ENCODE results near the gene SPOCK1.

The SPOCK1 gene

DNA sequence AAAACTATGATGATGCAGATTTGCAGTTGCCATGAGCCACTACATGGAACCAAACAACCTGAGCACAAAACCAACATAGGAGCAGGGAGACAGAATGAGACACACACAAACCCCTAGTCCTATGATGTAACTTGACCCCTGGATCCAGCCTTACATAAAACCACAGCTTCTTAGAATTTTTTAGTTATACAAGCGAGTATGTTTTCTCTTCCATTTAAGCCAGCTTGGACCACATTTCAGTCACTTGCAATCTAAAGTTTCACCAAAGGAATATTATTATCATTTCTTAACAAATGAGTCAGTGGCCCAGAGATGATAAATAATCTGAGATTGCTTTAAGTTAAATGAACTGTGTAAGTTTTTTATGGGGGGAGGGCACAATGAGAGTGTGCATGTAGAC is 6.8 kb downstream of the SPOCK1 start:
- DNase-seq (ENCODE audit: low read depth in 2 of 2), result no peak

DNA sequence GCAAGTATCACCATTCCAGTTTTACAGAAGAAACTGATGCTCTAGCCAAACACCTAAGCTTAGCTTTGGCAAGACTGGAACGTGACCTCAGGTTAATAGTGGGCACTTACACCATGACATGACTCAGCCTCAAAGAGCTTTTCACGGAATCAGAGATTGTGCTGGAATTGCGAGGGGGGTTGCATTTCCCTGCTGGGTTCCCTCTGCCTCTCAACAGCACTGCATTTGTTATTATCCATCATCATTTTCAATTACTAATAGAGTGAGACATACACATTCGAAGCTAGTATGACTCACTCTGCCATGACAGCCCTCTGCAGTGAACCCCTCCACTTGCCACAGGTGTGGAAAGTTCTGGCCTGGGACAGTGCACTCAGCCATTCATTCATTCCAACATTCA is 8.0 kb downstream of the SPOCK1 start:
- DNase-seq (ENCODE audit: low read depth in 2 of 2), result no peak

DNA sequence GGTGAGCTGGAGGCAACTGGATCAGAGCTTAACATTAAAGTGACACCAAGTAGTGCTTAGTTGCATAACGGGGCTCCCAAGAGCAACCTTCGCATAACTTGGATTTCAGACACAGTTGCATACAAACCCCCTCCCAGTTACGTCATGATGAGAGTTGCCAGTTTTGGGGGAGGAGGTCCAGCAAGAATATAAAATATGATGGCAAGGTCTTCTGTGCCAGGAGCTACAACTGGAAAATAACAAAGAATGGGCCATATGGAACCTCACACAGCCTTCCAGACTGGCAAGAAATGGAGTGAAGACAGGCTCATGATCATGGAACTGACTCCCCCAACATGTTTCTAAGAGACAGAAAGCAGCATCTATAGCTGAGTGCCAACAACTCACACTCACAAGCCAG is 8.5 kb downstream of the SPOCK1 start:
- DNase-seq (ENCODE audit: low read depth in 2 of 2), result no peak

DNA sequence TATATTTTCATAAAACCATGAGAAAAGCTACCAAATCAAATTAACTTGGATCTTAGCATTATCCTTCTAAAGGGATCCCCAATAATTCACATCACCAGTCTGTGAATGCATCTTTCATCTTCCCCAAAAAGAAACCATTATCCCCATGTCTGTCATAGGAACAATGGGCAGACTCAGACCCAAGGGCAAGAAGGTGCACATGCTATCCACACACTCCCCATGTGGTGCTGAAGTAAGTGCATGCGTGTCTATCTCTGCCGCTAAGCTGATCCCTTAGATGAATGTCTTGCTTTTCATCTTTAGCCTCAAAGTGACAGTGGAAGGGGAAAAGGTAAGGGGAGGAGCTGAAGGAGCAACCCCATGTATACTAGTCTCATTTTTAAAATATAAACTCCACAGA is 10.2 kb downstream of the SPOCK1 start:
- DNase-seq (ENCODE audit: low read depth in 2 of 2), result no peak

DNA sequence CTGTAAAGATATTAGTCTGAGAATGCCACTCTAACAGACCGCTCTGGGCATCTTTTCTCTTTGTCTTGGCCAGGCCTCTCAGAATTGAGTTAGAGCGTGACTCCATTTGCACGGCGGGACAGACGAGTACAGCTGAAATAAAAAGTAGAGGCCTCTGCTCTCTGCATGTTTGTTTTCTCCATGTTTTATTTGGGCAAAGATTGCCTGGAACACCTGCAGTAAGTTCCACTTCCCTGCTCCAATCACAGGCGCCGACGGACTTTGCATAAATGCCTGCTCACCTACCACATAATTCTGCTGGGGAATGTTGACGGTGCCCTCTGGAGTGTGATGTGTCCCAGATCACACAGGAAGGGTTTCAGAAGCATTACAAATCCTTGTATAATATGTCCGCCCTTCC is 10.6 kb downstream of the SPOCK1 start:
- DNase-seq (ENCODE audit: low read depth in 2 of 2), result no peak

DNA sequence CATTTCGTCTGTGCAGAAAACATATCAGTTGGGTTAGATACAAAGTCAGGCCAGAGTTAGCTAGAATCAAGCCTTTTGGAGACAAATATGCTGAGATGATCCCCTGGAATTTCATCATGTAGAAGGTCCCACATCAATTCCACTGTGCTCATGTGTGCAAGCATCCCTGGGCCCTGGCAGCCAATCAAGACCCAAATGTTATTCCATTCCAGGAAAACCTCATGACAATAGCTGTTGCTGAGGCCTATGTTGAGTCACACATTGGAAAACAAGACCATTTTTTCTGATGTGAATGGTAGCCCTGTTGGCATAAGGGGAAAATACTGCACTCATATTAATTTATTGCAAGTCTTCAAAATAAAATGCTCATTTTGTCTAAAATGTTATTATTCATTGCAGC is 11.5 kb downstream of the SPOCK1 start:
- no peak for DNase-seq (ENCODE audit: low read depth in 2 of 2)

DNA sequence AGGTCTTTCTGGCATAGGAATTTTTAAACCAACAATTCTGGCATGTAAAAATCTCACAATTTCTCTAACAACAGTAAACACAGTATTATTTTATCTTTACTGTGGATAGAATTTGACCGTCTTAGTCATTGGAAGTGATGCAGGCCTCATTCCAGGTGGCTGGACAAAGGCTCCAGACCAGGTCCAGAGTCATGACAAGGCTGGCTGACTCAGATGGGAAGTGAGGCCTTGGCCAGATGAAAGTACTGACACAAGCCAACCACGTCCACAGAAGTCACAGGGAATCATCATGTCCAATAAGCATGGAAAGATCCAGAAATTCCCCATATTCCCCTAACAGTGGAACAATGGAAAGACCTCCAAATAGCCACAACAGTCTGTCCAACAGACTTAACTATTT is 12.4 kb downstream of the SPOCK1 start:
- no peak for DNase-seq (ENCODE audit: low read depth in 2 of 2)

DNA sequence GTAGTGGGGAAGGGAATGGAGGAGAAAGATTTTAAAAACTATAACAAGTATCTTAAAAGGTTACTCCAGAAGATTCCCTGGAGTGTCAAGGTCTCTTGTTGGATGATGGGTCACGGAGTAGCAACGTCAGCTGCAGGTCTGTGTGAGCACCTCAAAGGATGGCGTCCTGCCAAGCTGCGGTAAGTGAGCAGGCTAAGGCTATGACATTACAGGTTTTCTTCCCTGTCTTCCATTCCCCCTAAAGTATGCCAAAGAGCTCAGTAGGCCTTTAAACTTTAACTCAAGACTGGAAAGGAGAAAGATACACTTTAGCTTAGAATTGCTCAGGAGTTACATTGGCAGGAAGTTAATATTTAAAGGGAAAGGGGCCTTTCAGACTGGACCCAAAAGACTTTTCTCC is 17.5 kb downstream of the SPOCK1 start:
- no peak for DNase-seq (ENCODE audit: low read depth in 2 of 2)

DNA sequence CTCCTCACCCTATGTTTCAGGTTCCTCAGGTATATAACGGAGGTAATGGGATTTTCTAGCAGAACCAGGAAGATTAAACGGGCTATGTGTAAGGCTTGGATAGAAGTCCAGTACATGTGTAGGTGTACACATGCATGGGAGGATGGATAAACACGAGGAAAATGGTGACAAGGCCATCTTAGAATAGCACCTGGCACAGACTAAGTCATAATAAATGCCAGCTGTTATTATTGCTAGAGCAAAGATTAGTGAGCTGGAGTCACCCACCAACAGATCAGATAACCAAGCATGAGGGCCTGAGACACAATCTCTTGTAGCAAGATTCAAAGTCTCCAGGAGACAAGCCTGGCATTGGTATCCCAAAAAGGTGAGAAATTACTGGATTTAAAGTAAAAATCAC is 21.1 kb downstream of the SPOCK1 start:
- no peak for DNase-seq (ENCODE audit: low read depth in 2 of 2)

DNA sequence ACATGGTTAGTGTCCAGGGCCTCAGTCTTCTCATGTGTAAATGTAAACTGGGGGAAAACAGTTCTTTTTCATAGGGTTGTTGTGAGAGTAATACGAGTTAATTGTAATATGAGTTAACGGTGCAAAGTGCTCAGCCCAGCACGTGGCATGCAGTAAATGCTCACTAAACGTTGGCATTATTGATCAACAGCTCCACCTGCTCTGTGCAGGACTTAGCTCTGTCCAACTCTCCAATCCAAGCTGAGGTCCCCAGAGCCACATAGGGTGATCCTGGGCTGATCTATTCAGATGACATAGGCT is 28.3 kb downstream of the SPOCK1 start:
- DNase-seq (ENCODE audit: low read depth in 2 of 2), result no peak

DNA sequence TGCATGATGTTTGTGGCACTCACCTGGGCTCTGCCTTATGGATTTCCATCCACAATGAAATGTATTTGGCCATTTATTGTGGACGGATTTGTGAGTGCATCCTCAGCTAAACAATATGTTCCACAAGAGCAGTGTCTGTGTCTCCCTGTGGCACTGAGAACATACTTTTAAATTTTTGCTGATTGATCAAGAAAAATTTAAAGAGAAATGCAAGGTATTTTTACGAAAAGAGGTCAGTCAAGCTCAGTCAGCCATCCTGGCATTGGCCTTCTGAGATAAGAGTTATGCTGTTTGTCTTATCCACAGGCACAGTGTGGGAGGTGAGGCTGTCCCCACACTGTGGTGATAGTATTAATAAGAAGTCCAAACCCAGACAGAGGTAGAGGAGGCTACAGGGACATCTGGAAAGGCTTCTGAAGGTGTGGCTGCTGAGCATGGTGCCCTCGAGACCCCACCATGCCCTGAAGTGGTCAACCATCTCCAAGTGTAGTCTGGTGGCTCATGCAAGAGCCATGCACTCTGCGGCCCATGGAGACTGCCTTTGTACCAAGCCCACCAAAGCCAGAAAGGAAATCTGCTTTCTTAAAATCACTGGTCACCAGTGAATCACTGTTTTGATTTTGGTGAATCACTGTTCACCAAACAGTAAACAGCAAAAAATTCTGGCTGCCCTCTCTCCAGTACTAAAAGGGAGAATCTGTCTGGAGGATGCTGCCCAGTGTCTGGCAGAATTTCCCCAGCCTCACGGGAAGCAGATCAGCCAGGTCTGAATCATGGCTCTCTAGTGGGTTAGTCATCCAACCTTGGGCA is 28.8 kb downstream of the SPOCK1 start:
- DNase-seq (ENCODE audit: low read depth in 2 of 2), result no peak

DNA sequence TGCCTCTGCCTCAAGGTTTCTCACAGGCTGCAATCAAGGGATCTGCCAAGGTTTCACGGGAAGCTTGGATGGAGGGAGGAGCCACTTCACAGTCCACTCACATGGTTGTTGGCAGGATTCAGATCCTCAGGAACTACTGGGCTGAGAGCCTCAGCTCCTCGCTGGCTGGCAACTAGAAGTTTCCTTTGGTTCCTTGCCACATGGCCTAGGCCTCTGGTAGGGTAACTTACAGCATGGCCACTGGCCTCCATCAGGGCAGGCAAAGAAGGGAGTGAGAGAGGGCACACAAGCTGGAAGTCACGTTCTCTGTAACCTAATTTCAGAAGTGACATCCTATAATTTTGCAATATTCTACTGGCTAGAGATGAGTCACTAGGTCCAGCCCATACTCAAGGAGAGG is 32.2 kb downstream of the SPOCK1 start:
- no peak for DNase-seq (ENCODE audit: low read depth in 2 of 2)

DNA sequence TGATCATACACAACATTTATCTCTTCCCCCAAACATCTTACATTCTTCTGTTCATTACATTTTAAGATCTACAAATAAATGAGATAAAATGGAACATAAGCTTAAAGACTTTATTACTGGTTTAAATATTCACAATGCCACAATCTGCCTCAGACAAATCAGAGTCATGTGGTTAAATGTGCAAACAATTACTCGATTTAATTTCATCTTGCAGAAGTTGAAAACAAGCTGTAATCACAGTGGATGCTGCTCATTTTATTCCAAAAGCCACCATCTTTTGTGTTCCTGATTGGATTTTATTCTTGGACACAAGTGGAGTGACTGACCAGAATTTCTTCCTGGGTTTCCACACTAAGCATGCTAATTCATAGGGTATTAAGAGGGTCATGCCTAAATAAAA is 33.2 kb downstream of the SPOCK1 start:
- DNase-seq (ENCODE audit: low read depth in 2 of 2), result no peak

DNA sequence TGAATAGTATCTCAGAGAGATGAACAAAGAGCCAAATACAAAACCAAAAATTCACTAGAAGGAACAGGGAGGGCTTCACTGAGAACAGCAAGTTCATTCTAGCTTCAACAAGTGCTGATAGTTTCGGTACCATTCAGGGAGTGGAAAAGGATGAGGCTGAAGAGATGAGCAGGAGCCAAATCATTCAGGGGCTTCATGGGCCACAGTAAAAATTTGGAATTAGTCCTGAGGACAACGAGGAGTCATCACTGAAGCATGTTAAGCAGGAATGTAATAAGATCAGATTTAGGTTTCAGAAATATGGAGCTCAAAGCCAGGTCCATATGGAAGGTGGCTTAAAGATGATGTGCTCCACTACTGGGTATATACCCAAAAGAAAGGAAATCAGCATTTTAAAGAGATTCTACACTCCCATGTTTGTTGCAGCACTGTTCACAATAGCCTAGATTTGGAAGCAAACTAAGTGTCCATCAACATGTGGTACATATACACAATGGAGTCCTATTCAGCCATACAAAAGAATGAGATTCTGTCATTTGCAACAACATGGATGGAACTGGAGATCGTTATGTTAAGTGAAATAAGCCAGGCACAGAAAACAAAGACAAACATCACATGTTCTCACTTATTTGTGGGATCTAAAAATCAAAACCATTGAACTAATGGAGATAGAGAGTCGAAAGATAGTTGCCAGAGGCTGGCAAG is 36.2 kb downstream of the SPOCK1 start:
- no peak for DNase-seq (ENCODE audit: low read depth in 2 of 2)

DNA sequence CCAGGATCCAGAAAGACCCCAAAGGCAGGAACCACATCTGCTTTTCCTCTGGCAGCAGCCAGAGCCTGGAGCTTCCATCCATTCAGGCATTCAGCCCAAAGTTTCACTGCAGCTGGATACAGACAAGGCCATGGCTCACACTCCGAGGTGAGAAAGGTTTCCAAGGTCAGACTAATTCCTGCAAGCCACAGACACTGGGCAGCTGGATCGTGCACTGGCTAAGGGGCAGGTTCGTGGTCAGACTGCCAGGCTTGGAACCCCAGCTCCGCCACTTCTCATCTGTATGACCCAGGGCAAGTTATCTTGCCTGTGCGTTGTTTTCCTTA is 36.9 kb downstream of the SPOCK1 start:
- DNase-seq (ENCODE audit: low read depth in 2 of 2), result no peak

DNA sequence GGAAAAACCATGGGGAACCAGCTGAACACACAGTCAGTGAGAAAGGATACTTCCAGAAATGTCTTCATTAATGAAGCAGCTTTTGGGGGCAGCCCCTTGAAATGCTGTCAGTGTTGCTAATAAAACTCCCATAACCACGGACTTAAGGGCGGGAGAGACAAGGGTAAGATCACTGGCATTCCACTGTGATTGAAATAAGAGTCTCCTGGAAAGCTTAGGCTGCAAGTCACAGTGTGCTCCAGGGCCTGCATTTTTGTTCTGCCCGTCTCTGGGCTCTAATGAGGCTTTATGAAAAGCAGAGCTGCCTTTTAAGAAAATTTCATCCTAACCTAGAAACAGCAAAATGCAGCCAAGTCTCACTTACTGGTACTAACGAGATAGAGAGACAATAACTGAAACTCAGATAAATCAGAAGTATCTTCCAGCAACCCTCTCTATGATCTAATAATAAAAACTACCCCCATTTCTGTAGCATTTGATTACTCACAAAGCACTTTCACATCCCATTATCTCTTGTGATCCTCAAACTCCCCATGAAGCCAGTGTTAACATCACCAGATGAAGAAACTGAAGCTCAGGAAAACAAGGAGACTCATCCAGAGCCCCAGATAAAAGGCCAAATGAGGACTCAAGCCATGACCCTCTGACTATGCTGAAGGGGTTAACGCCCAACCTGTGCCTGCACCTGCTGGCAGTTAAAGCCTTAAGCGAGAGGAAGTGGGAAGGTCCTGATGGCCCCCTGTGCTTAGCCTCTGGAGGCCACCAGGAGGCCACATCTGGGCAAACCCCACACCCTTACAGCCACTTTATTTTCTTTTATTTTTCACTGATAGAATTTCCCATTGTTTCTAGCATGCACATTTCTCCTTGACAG is 37.5 kb downstream of the SPOCK1 start:
- no peak for DNase-seq (ENCODE audit: low read depth in 2 of 2)

DNA sequence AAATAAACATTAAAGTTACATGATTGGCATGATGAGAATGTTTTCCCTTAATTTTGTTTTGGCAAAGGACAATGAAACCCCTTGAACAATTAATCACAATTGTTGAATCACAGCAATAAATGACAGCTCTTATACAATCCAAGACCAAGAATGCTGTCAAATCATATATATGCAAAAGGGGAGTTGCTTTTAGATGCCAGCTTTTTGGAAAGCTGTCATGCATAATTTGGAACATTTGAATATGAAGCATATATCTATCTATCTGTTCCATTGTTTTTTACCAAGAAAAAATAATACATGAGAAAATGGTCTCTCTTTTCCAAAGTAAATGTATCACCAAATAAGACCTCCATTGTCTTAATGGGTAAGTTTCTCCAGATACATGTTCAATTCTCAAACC is 44.5 kb downstream of the SPOCK1 start:
- DNase-seq (ENCODE audit: low read depth in 2 of 2), result no peak

DNA sequence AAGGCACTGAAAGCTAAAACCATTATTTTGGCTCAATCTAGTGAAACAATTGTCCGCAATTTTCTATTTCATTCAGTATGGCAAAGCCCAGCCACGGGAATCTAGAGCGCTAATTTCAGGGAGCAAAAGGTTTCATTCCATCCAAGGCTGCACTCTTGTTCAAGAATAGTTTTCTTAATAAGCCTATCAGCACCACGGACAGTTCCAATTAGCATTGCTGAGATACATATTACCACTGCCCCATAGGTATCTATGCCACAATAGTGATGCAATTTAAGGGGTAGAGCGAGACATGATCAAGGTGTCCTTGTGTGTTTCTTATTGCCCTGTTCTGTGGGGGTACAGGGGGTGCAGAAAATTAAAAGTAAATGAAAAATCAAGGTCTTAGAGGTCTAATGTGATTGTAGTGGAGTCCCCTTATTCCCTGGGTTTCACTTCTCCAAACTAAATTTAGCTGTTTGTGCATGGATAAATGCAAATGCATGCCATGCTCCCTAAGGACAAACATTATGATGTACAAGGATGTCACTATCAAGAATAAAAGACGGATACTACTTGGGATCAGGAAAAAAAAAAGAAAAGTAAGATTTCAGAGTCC is 45.5 kb downstream of the SPOCK1 start:
- no peak for DNase-seq (ENCODE audit: low read depth in 2 of 2)

DNA sequence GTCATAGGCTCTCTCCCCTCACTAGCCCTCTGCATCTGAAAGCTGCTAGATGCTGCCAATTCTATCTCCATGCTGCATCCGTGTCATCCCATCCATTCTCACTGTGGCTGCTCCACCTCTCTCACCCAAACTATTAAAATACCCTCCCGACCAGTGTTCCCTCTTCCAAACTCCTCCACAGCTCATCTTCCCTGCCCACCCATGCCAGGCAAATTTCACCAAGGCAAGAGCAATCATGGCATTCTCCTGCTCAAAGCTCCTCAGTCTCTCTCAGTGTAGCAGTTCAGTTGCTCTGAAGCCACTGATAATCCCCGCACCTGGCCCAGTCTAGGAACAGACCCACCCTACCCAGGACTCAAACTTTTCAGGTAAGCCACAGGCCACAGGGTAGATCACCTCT is 48.4 kb downstream of the SPOCK1 start:
- DNase-seq (ENCODE audit: low read depth in 2 of 2), result no peak

DNA sequence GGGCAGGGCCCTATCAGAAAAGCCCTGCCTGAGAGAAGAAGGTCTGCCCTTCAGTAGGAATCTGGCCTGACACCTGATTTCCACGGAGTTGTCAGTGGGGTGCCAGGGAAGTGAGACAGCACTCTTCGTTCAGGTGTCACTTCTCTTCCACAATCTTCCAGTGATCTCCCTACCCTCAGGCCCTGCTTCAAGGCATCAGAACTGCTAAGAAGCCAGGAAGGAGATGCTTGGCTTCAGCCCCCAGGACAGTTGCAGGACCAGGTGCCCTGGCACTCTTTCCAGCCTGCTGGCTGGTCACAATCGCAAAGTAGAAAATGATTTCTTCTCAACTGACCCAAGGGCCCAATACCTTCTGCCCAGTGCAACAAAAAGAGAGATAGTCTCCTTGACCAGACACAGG is 50.3 kb downstream of the SPOCK1 start:
- DNase-seq (ENCODE audit: low read depth in 2 of 2), result no peak

DNA sequence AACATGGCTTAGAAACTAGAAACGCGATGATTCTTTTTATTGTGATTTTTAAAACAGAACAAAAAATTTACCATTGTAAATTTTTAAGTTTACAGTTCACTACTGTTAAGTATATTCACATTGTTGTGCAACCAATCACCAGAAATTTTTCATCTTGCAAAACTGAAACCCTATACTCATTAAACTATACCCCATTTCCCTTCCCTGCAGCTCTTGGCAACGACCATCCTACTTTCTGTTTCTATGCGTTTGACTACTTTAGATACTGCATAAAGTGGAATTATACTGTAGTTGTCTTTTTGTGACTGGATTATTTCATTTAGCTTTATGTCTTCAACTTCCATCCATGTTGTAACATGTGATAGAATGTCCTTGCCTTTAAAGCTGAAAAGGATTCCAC is 52.5 kb downstream of the SPOCK1 start:
- DNase-seq (ENCODE audit: low read depth in 2 of 2), result no peak

DNA sequence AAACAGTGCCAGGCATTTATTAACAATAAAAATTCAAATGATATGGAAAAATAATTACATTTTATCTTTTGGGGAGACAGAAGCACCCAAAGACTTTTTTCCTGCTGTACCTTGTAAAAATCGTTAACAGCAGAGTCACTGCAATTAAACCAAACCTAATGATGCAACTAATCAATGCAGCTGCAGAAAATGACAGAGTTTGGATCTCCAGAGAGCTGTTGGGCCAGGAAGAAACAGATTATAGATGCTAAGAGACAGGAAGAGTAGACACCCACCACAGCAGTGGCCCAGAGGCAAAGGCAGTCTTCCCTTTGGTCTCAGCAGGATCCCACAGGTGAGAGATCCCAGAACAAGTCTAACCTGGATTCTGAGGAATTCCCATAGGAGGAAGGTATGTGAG is 53.0 kb downstream of the SPOCK1 start:
- DNase-seq (ENCODE audit: low read depth in 2 of 2), result no peak

DNA sequence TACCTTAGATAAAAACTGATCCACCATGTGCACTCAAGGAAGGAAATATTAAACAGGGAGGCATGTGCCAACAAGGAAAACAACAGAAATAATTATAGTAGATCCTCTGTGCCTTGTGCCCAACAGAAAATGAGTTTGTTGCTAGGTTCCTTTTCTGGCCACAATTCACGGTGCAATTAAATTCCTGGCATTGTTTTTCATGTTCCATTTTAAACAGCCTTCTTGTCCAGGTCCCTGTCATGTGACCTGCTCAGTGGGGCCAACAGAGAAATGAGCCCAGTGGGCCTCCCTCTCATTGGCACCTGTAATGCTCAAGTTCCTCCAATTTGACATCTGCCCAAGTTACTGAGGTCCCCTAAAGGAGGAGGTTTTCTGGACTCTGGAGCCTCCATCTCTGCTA is 56.5 kb downstream of the SPOCK1 start:
- DNase-seq (ENCODE audit: low read depth in 2 of 2), result no peak
